ENCODE data around the gene OPN1LW.

OPN1LW gene

GRCh38 chrX:154125391-154126040 is 18.5 kb upstream of the OPN1LW start:
- Histone ChIP-seq H3K27ac (ENCODE audit: low read length) (no peak overlapping the region), H3K9me2 (replicated peaks; ENCODE audit: insufficient read depth, low read length) (no peaks in the 10 kb centered on the region), H3K36me3 (replicated peaks; ENCODE audit: insufficient read depth, low read length) (no peaks in the 10 kb centered on the region), H3K27me3 (replicated peaks; ENCODE audit: insufficient read depth, low read length) (no peaks in the 10 kb centered on the region), H2AFZ (ENCODE audit: low read length) (no peak overlapping the region), H4K20me1 (ENCODE audit: insufficient read depth, low read length) (no peaks in the 10 kb centered on the region), H3K4me2 (ENCODE audit: low read depth, low read length) (no peak overlapping the region), H3F3A (ENCODE audit: insufficient read depth, low read length) (no peaks in the 10 kb centered on the region), H3K79me2 (ENCODE audit: low read length) (no peaks in the 10 kb centered on the region), H3K4me1 (ENCODE audit: low read length) (no peaks in the 10 kb centered on the region), H3K4me3 (ENCODE audit: low read length) (no peak overlapping the region), H3K9me3 (replicated peaks; ENCODE audit: insufficient read depth, low read length) (no peaks in the 10 kb centered on the region), H3K9ac (ENCODE audit: low read length) (no peak overlapping the region)
- DNase-seq: no peak
- no peak for TF ChIP-seq CTCF (IDR thresholded peaks at IDR 0.05; ENCODE audit: low read length)
- TF ChIP-seq EZH2 (optimal IDR thresholded peaks at IDR 0.05; ENCODE audit: low read depth, low read length): no peak
- TF ChIP-seq EZH2phosphoT487 (IDR thresholded peaks at IDR 0.05; ENCODE audit: low read length): no peak

GRCh38 chrX:154126101-154126500 is 17.9 kb upstream of the OPN1LW start:
- Histone ChIP-seq H3K4me2 (ENCODE audit: low read depth, low read length) (no peak overlapping the region), H3K9me3 (replicated peaks; ENCODE audit: insufficient read depth, low read length) (no peaks in the 10 kb centered on the region), H3K9me2 (replicated peaks; ENCODE audit: insufficient read depth, low read length) (no peaks in the 10 kb centered on the region), H3K4me3 (ENCODE audit: low read length) (no peak overlapping the region), H4K20me1 (ENCODE audit: insufficient read depth, low read length) (no peaks in the 10 kb centered on the region), H3K27me3 (replicated peaks; ENCODE audit: insufficient read depth, low read length) (no peaks in the 10 kb centered on the region), H3F3A (ENCODE audit: insufficient read depth, low read length) (no peaks in the 10 kb centered on the region), H3K9ac (ENCODE audit: low read length) (no peak overlapping the region), H3K79me2 (ENCODE audit: low read length) (no peaks in the 10 kb centered on the region), H3K27ac (ENCODE audit: low read length) (no peak overlapping the region), H3K4me1 (ENCODE audit: low read length) (no peaks in the 10 kb centered on the region), H2AFZ (ENCODE audit: low read length) (no peak overlapping the region), H3K36me3 (replicated peaks; ENCODE audit: insufficient read depth, low read length) (no peaks in the 10 kb centered on the region)
- DNase-seq: no peak
- no peak for TF ChIP-seq EZH2 (optimal IDR thresholded peaks at IDR 0.05; ENCODE audit: low read depth, low read length)
- TF ChIP-seq EZH2phosphoT487 (IDR thresholded peaks at IDR 0.05; ENCODE audit: low read length): no peak
- TF ChIP-seq CTCF (IDR thresholded peaks at IDR 0.05; ENCODE audit: low read length): no peak

GRCh38 chrX:154131955-154132354 is 12.1 kb upstream of the OPN1LW start:
- TF ChIP-seq CTCF (IDR thresholded peaks at IDR 0.05; ENCODE audit: low read length) (no peak), EZH2phosphoT487 (IDR thresholded peaks at IDR 0.05; ENCODE audit: low read length) (no peak), EZH2 (optimal IDR thresholded peaks at IDR 0.05; ENCODE audit: low read depth, low read length) (no peak)
- Histone ChIP-seq H3K9me3 (replicated peaks; ENCODE audit: insufficient read depth, low read length) (no peaks in the 10 kb centered on the region), H3K4me2 (ENCODE audit: low read depth, low read length) (no peak overlapping the region), H3F3A (ENCODE audit: insufficient read depth, low read length) (no peaks in the 10 kb centered on the region), H3K4me3 (ENCODE audit: low read length) (no peak overlapping the region), H2AFZ (ENCODE audit: low read length) (no peak overlapping the region), H3K4me1 (ENCODE audit: low read length) (no peaks in the 10 kb centered on the region), H3K79me2 (ENCODE audit: low read length) (no peaks in the 10 kb centered on the region), H3K9ac (ENCODE audit: low read length) (no peak overlapping the region), H3K9me2 (replicated peaks; ENCODE audit: insufficient read depth, low read length) (no peaks in the 10 kb centered on the region), H3K27ac (ENCODE audit: low read length) (no peak overlapping the region), H4K20me1 (ENCODE audit: insufficient read depth, low read length) (no peaks in the 10 kb centered on the region), H3K36me3 (replicated peaks; ENCODE audit: insufficient read depth, low read length) (no peaks in the 10 kb centered on the region), H3K27me3 (replicated peaks; ENCODE audit: insufficient read depth, low read length) (0 out of 2 replicates have a peak, but pooled peaks cover 6% of the 10 kb centered on the region)
- DNase-seq: no peak
